Fibroblast of lung (primary cell): ENCODE measurements around the gene MED7.

Experiments
- CTCF ChIP-seq, 2 donors: IDR thresholded peaks in 1 of 2; conservative IDR thresholded peaks in 1 of 2; 1 replicate in 1 of 2; 2 replicates in 1 of 2; pipeline ENCODE4 v1.5.1; 2011 to 2012; ENCODE audit warnings: low read length in 2 of 2, control low read depth in 1 of 2, inconsistent platforms in 1 of 2, low read depth in 1 of 2, mild to moderate bottlenecking in 1 of 2
- EZH2 ChIP-seq: IDR thresholded peaks from 2 replicates; pipeline ENCODE4 v1.5.1; 2012; ENCODE audit warnings: low read length, control low read depth, mild to moderate bottlenecking; ENCODE audit errors: missing control alignments

DNA sequence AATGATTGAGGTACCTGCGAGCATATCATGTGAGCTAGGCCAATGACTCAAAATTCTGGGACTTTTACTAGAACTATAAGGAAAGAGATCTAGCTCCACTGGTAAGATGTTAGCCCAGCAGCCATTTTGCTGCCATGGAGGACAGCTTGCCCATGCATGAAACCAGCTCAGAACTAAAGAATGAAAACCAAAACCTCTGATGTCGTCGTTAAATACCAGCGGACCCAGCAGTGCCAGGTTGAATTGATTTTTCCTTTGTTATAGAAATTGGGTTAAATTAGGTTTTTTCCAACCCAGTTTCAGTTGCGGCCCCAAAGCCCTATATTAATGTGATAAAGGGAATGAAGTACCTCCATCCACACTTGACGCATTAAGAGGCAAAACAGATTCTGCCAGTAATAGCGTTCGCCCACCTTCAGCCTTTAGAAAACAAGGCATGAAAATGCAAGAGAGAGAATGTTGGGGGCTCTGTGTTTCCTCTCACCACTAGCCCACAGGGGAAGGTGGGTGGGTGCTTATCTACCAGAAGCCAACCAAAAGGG lies 32.5 kb upstream of the MED7 start:
- no peak for TF ChIP-seq CTCF (conservative IDR thresholded peaks at IDR 0.05 in 1 of 2, IDR thresholded peaks at IDR 0.05 in 1 of 2; ENCODE audit: low read depth in 1 of 2, low read length in 2 of 2)
- no peak for TF ChIP-seq EZH2
